Esophagus squamous epithelium (tissue), 4 donors: Measurements from ENCODE around the gene GCDH.

ENCODE experiments used
- CTCF ChIP-seq, 6 experiments: fragments of 450-650 bp in 4 of 6; fragments of 200-600 bp in 2 of 6; sonication (generic) in 2 of 6; IDR thresholded peaks; one replicate each; pipeline ENCODE4 v1.5.1; 2016 to 2019; ENCODE audit warnings: antibody characterized with exemption in 6 of 6, mild to moderate bottlenecking in 4 of 6, moderate library complexity in 4 of 6
- POLR2A ChIP-seq, 4 donors: fragments of 450-650 bp; IDR thresholded peaks; one replicate each; pipeline ENCODE4 v1.6.1; 2017; ENCODE audit warnings: antibody characterized with exemption in 4 of 4, mild to moderate bottlenecking in 4 of 4, moderate library complexity in 3 of 4

DNA sequence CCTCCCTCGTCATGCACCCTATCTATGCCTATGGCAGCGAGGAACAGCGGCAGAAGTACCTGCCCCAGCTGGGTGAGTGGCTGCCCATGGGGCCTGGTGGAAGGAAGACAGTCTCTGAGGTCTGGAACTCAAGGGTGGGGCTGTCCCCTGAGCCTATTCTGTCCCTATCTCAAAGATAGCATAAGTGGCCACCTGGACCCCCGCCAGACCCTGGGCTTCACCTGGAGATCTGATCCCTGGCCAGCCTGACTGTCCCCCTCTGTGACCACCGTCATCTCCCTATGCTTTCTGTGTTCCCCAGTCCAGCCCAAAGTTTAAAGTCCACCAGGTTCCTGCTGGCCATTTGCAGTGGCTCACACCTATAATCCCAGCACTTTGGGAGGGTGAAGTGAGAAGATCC is 2.6 kb downstream of the GCDH start:
- TF ChIP-seq CTCF (IDR thresholded peaks at IDR 0.05) (no peak), POLR2A (IDR thresholded peaks at IDR 0.05) (no peak)
